SK-N-SH treated with all-trans-retinoic acid at 6 μM for 48 hours (cell line): Measurements from ENCODE around the gene ABCC9.

Experiments used
- ARNTL ChIP-seq: fragments of 450-650 bp; formaldehyde crosslinking; IDR thresholded peaks from 2 replicates; pipeline ENCODE4 v1.5.0; 2020; ENCODE audit warnings: low read depth, mild to moderate bottlenecking, moderate library complexity, borderline replicate concordance
- CREB5 ChIP-seq: fragments of 250-450 bp; sonication (Bioruptor Pico); IDR thresholded peaks from 2 replicates; pipeline ENCODE4 v1.5.1; 2020; ENCODE audit warnings: low read depth, mild to moderate bottlenecking, moderate library complexity
- OSR1 ChIP-seq: fragments of 250-450 bp; sonication (Bioruptor Pico); IDR thresholded peaks from 2 replicates; pipeline ENCODE4 v1.8.0; 2022; ENCODE audit warnings: moderate library complexity, mild to moderate bottlenecking, inconsistent platforms
- PATZ1 ChIP-seq: fragments of 250-450 bp; sonication (Bioruptor Pico); IDR thresholded peaks from 2 replicates; pipeline ENCODE4 v1.8.0; 2020; ENCODE audit warnings: mild to moderate bottlenecking, moderate library complexity, borderline replicate concordance
- RARB ChIP-seq: fragments of 250-450 bp; sonication (Bioruptor Pico); IDR thresholded peaks from 2 replicates; pipeline ENCODE4 v1.8.0; 2021; ENCODE audit warnings: mild to moderate bottlenecking, moderate library complexity
- ZFP3 ChIP-seq: fragments of 250-450 bp; sonication (Bioruptor Pico); IDR thresholded peaks from 2 replicates; pipeline ENCODE4 v1.5.0; 2020; ENCODE audit warnings: mild to moderate bottlenecking, moderate library complexity
- ZNF70 ChIP-seq: fragments of 450-650 bp; formaldehyde crosslinking; IDR thresholded peaks from 2 replicates; pipeline ENCODE4 v1.5.0; 2020; ENCODE audit warnings: mild to moderate bottlenecking, moderate library complexity

- no peak for TF ChIP-seq ZNF70
- no peak for TF ChIP-seq OSR1 (CRISPR knock-in tag)
- no peak for TF ChIP-seq ARNTL
- no peak for TF ChIP-seq CREB5 (CRISPR knock-in tag)
- TF ChIP-seq RARB = no peak
- no peak for TF ChIP-seq ZFP3 (CRISPR knock-in tag)
- TF ChIP-seq PATZ1 = no peak
These were observed 101.5 kb downstream of the ABCC9 start for GRCh38 chr12:21839776-21840175.
